ENCODE measurements around the gene EAF2.

DNA sequence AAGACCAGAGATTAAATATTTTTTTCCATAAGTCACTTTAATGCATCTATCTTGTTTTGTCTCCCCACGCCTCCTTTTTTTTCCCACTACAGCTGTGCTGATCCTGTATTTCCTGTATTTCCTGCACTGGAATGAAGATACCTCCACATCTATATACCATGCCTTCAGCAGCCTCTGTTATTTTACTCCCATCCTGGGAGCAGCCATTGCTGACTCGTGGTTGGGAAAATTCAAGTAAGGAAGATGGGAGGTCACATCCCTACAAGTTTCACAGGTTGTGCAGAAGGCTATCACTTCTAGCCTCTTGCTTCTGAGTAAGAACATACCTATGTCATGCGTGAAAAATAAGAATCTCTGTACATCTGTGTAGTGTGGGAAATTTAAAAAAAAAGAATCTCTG, 62.3 kb downstream of the EAF2 start:
- TF ChIP-seq POLR2A (IDR thresholded peaks at IDR 0.05) = no peak
- TF ChIP-seq, protein P1, sequence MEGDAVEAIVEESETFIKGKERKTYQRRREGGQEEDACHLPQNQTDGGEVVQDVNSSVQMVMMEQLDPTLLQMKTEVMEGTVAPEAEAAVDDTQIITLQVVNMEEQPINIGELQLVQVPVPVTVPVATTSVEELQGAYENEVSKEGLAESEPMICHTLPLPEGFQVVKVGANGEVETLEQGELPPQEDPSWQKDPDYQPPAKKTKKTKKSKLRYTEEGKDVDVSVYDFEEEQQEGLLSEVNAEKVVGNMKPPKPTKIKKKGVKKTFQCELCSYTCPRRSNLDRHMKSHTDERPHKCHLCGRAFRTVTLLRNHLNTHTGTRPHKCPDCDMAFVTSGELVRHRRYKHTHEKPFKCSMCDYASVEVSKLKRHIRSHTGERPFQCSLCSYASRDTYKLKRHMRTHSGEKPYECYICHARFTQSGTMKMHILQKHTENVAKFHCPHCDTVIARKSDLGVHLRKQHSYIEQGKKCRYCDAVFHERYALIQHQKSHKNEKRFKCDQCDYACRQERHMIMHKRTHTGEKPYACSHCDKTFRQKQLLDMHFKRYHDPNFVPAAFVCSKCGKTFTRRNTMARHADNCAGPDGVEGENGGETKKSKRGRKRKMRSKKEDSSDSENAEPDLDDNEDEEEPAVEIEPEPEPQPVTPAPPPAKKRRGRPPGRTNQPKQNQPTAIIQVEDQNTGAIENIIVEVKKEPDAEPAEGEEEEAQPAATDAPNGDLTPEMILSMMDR (IDR thresholded peaks at IDR 0.05) = no peak
